Measurements from ENCODE around the gene CISTR.

Gene CISTR

GRCh38 chr12:53712059-53712643 lies 39.6 kb downstream of the CISTR start:
- H3K79me2 ChIP-seq (ENCODE audit: control insufficient read depth, low read length), result no peaks in the 10 kb centered on the region
- H3K4me1 ChIP-seq (ENCODE audit: control insufficient read depth, low read length), result no peaks in the 10 kb centered on the region
- no peak overlapping the region for H3K4me3 ChIP-seq (ENCODE audit: low read length)
- no peaks in the 10 kb centered on the region for H3K36me3 ChIP-seq (ENCODE audit: control insufficient read depth, low read length)
- H3K4me2 ChIP-seq (ENCODE audit: low read length), result no peak overlapping the region
- H3K9me3 ChIP-seq (ENCODE audit: control insufficient read depth, insufficient read depth, low read length), result no peaks in the 10 kb centered on the region
- no peaks in the 10 kb centered on the region for H3F3A ChIP-seq (ENCODE audit: control insufficient read depth, insufficient read depth)
- H3K9me2 ChIP-seq (replicated peaks; ENCODE audit: control insufficient read depth, low read length), result no peaks in the 10 kb centered on the region
- TF ChIP-seq CTCF (IDR thresholded peaks at IDR 0.05; ENCODE audit: low read depth, low read length, poor library complexity, severe bottlenecking), result no peak
- TF ChIP-seq EZH2phosphoT487 (IDR thresholded peaks at IDR 0.05; ENCODE audit: borderline replicate concordance, low read length), result no peak
- H3K27me3 ChIP-seq (ENCODE audit: control insufficient read depth, low read length), result peaks cover 31% of the 10 kb centered on the region
- no peak overlapping the region for H3K27ac ChIP-seq (ENCODE audit: low read depth, low read length)
- no peaks in the 10 kb centered on the region for H4K20me1 ChIP-seq (ENCODE audit: control insufficient read depth, insufficient read depth, low read depth, low read length)

- no peaks in the 10 kb centered on the region for H3K9me2 ChIP-seq (replicated peaks; ENCODE audit: control insufficient read depth, low read length)
- no peaks in the 10 kb centered on the region for H3K9me3 ChIP-seq (ENCODE audit: control insufficient read depth, insufficient read depth, low read length)
- H3K4me1 ChIP-seq (ENCODE audit: control insufficient read depth, low read length), result no peaks in the 10 kb centered on the region
- TF ChIP-seq EZH2phosphoT487 (IDR thresholded peaks at IDR 0.05; ENCODE audit: borderline replicate concordance, low read length) (no peak), CTCF (IDR thresholded peaks at IDR 0.05; ENCODE audit: low read depth, low read length, poor library complexity, severe bottlenecking) (no peak)
- H3K4me2 ChIP-seq (ENCODE audit: low read length), result no peak overlapping the region
- no peaks in the 10 kb centered on the region for H3K79me2 ChIP-seq (ENCODE audit: control insufficient read depth, low read length)
- peaks cover 46% of the 10 kb centered on the region for H3K27me3 ChIP-seq (ENCODE audit: control insufficient read depth, low read length)
- H3K4me3 ChIP-seq (ENCODE audit: low read length), result no peak overlapping the region
- H3K27ac ChIP-seq (ENCODE audit: low read depth, low read length), result no peak overlapping the region
- H3K36me3 ChIP-seq (ENCODE audit: control insufficient read depth, low read length), result no peaks in the 10 kb centered on the region
- no peaks in the 10 kb centered on the region for H4K20me1 ChIP-seq (ENCODE audit: control insufficient read depth, insufficient read depth, low read depth, low read length)
- H3F3A ChIP-seq (ENCODE audit: control insufficient read depth, insufficient read depth), result no peaks in the 10 kb centered on the region
These were observed 41.7 kb downstream of the CISTR start for GRCh38 chr12:53710091-53710490.

GRCh38 chr12:53709671-53710070 lies 42.1 kb downstream of the CISTR start:
- Histone ChIP-seq H4K20me1 (ENCODE audit: control insufficient read depth, insufficient read depth, low read depth, low read length) (no peaks in the 10 kb centered on the region), H3K4me2 (ENCODE audit: low read length) (no peak overlapping the region), H3K4me1 (ENCODE audit: control insufficient read depth, low read length) (no peaks in the 10 kb centered on the region), H3K79me2 (ENCODE audit: control insufficient read depth, low read length) (no peaks in the 10 kb centered on the region), H3K4me3 (ENCODE audit: low read length) (no peak overlapping the region), H3K9me2 (replicated peaks; ENCODE audit: control insufficient read depth, low read length) (no peaks in the 10 kb centered on the region), H3K9me3 (ENCODE audit: control insufficient read depth, insufficient read depth, low read length) (no peaks in the 10 kb centered on the region), H3K27ac (ENCODE audit: low read depth, low read length) (no peak overlapping the region), H3K36me3 (ENCODE audit: control insufficient read depth, low read length) (no peaks in the 10 kb centered on the region), H3K27me3 (ENCODE audit: control insufficient read depth, low read length) (peaks cover 46% of the 10 kb centered on the region), H3F3A (ENCODE audit: control insufficient read depth, insufficient read depth) (no peaks in the 10 kb centered on the region)
- TF ChIP-seq CTCF (IDR thresholded peaks at IDR 0.05; ENCODE audit: low read depth, low read length, poor library complexity, severe bottlenecking) (no peak), EZH2phosphoT487 (IDR thresholded peaks at IDR 0.05; ENCODE audit: borderline replicate concordance, low read length) (no peak)

All from DOHH2 (cell line).